ENCODE measurements around the gene ATN1.

- TF ChIP-seq, protein P1, sequence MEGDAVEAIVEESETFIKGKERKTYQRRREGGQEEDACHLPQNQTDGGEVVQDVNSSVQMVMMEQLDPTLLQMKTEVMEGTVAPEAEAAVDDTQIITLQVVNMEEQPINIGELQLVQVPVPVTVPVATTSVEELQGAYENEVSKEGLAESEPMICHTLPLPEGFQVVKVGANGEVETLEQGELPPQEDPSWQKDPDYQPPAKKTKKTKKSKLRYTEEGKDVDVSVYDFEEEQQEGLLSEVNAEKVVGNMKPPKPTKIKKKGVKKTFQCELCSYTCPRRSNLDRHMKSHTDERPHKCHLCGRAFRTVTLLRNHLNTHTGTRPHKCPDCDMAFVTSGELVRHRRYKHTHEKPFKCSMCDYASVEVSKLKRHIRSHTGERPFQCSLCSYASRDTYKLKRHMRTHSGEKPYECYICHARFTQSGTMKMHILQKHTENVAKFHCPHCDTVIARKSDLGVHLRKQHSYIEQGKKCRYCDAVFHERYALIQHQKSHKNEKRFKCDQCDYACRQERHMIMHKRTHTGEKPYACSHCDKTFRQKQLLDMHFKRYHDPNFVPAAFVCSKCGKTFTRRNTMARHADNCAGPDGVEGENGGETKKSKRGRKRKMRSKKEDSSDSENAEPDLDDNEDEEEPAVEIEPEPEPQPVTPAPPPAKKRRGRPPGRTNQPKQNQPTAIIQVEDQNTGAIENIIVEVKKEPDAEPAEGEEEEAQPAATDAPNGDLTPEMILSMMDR (IDR thresholded peaks at IDR 0.05; ENCODE audit: low read depth, low read length, poor library complexity, severe bottlenecking): no peak
- no peak for TF ChIP-seq EZH2phosphoT487 (IDR thresholded peaks at IDR 0.05; ENCODE audit: borderline replicate concordance, low read length)
Observed at GRCh38 chr12:6964605-6965025, 36.9 kb downstream of the ATN1 start.

Measured in DOHH2 (cell line).